Activated CD4-positive, alpha-beta T cell treated with anti-CD3 and anti-CD28 coated beads, Interleukin-2, Interleukin-4, amounts not matched to agents 100 ng/mL and 50 ng/mL, durations not matched to agents 16 hours and 8 hours (primary cell): ENCODE data around the gene EXOC6B.
"Not testable (repeated sequence)": the region's sequence is repeated elsewhere in the genome, so short reads cannot be mapped to it uniquely, and the experiment has no call there.

Experiments
- DNase-seq: peaks from one replicate; pipeline ENCODE4 v3.0.0-alpha.2; 2020; ENCODE audit warnings: low spot score

Gene EXOC6B

GRCh38 chr2:72548081-72548764 is 277.6 kb downstream of the EXOC6B start:
- DNase-seq = no peak

DNA sequence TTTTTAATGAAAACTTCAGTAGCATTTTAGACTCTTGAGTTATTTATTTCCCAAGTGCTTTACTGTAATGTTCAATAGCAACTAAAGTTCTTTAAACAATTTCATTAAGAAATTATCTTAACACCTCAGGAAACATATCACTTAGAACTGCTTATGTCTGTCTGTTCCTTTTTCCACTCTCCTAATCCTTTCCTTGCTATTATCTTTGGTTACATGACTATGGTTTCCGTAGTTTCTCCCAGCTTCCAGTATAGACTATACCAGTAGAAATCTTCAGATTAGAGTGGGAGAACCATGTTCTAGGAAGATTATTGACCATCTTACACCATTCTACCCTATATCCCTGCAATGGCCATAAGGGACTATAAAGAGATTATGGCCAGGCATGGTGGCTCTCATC is 280.0 kb downstream of the EXOC6B start:
- DNase-seq = no peak

DNA sequence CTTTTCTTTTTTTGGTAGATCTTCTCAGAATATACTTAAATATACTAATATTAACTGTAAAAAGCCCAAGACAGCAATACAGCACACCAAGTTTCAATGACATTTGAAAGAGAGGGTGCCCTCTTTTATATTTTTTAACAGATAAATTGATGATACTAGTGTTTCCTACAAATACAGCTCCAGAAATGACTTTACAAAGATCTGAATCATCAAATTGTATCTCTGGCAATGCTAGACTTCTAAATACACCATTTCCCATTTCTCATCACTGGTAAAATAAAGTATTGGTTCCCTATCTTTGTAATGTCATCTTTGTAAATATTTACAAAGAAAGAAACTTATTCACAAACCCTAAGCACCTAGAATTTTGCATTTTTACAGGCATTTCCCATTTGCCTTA is 281.3 kb downstream of the EXOC6B start:
- no peak for DNase-seq

GRCh38 chr2:72543497-72544216 is 282.2 kb downstream of the EXOC6B start:
- DNase-seq = no peak

DNA sequence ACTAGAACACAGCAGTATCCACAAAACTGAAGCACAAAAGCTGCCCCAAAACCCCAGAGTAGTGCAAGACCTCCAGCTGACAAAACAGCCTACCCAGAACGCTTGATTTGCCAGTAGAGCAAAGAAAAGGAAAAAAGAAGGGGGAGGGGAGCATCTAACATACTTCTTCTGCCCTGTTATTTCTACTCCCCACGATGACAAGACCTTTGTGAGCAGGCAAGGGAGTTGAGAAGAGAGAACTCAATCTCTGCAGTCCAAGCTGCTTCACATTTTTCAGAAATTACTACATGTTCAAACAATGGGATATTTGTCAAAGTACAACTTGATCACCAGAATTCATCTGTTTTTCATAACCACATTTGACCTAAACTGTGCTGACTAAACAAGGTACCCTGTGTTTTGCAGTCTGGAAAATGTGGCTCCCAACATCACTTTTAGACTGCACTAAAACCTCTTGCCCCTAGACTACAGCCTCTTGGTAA is 286.7 kb downstream of the EXOC6B start:
- no peak for DNase-seq

DNA sequence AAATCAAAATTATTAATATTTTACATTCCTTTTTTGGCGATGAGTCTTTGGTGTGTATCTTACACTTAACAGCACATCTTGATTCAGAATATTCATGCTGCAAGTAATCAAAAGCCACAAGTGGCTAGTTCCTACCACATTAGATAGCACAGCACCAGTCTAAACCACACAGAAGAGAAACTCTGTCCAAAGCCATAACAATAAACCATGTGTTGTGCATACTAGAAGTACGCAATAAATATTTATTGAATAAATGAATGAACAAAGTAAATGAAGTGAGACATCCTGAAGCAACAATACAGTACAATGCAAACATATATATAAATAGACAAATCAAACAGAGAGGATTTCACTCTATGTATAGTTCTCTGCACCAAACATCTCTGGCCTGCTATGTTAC is 287.3 kb downstream of the EXOC6B start:
- no peak for DNase-seq

DNA sequence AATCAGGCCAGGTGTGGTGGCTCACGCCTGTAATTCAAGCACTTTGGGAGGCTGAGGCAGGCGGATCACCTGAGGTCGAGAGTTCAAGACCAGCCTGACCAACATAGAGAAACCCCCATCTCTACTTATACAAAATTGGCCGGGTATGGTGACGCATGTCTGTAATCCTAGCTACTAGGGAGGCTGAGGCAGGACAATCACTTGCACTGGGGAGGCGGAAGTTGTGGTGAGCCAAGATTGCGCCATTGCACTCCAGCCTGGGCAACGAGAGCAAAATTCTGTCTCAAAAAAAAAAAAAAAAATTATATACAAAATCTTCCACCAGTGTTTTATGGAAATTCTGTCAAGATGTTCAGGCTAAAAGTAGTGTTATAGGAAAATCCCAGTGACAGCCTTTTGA is 290.2 kb downstream of the EXOC6B start:
- DNase-seq = not testable (repeated sequence)

DNA sequence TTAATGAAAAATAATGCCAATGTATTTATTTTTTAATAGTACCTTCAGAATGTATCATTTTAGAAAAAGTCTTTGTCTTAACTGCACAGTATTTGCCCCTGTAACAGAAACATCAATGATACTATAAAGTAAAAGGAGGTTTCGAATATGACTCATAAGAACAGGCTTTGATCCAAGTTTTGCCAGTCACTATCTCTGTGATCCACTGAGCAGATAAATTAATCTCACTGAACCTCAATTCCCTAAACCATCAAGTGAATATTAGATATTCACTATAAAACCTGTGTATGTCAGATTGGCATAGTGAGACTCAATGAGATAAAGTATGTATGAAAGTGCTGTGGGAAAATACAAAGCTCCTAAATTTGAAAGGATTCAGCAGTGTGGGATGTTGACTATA is 292.1 kb downstream of the EXOC6B start:
- DNase-seq = no peak

GRCh38 chr2:72527424-72527823 is 298.4 kb downstream of the EXOC6B start:
- no peak for DNase-seq

DNA sequence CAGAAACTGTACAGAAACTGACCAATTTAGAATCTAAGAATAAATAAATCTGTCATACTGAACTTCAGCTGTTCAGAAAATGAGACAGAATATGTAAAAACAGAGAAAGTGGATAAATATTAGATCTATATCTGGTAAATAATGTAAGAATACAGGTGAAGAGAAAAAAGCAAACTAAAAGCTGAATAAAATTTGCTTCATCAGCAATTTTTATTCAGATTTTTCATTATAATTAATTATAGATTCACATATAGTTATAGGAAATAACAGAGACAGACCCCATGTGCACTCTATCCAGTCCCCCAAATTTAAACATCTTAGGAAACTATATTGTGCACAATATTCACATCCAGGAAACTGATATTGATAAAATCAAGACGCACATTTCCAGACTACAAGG is 299.2 kb downstream of the EXOC6B start:
- no peak for DNase-seq

- no peak for DNase-seq
Measured at GRCh38 chr2:72524071-72524470, 301.8 kb downstream of the EXOC6B start.

GRCh38 chr2:72515696-72516095 is 310.1 kb downstream of the EXOC6B start:
- no peak for DNase-seq

DNA sequence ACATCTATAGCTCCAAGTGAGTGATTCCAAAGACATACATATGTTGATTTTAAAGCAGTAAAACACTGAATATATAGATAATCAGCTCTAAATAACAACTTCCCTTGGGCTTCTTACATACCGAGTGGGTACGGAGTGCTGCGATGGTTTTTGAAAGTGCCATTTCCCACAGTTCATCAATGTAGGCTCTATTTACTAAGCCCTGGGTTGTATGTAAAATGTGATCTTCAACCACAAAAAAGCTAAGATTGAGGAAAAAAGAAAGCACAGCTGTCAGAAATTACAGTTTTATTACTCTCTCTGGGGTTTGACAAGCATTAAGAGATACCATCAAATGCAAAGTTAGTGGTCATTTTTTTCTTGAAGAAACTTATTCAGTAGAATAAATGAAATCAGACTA is 312.8 kb downstream of the EXOC6B start:
- no peak for DNase-seq

DNA sequence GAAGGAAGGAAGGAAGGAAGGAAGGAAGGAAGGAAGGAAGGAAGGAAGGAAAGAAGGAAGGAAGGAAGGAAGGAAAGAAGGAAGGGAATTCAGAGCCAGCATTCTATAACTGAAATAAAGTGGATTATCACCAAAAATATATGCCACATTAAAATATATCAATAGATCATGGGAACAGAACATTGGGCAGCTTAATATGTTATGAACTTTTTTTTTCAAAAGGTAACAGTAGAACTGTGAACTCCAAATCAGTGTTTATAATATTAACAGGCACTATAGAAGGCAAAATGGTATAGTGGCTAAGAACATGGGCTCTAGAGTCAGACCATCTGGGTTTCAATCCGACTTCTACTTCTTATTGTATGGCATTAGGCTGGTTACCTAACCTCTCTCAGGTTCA is 313.5 kb downstream of the EXOC6B start:
- no peak for DNase-seq

GRCh38 chr2:72511906-72512305 is 313.9 kb downstream of the EXOC6B start:
- no peak for DNase-seq

- DNase-seq = no peak
Measured at GRCh38 chr2:72497763-72498162, 328.1 kb downstream of the EXOC6B start.

DNA sequence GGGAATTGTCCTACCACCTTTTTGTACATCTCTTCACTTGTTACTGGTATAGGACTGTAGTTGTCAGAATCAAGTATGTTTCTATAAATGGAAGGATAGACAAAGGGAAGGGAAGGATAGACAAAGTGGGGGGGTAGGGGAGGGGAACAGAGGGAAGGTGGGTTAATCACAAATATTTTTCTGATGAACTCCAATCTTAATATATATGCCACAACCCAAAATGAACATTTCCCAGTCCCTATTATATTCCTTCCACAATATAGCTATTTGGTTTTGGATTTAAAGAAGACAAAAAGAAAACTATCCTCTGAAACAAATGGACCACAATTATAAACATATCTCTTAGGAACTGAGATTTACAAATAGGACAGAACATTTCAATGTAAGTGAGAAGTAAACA is 329.4 kb downstream of the EXOC6B start:
- no peak for DNase-seq

DNA sequence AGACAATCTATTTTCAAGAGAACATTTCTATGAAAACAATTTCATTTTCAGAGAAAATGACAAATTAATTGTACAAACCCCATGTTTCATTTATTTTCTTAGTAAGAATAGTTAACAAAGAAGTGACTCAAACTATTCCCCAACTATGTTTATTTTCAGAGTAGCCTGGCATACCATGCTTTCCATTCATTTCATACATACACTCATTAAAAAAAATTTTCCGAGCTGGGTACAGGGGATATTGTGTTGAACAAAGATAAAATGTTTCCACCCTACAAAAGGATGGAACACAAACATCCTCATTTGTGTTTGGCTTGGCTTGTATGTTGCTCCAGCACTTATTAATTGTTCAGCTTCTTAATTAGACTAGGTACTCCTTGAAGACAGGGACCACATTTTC is 331.4 kb downstream of the EXOC6B start:
- no peak for DNase-seq

- not testable (repeated sequence) for DNase-seq
Measured at GRCh38 chr2:72484622-72485021, 341.2 kb downstream of the EXOC6B start.

GRCh38 chr2:72483346-72483745 is 342.5 kb downstream of the EXOC6B start:
- DNase-seq = no peak

GRCh38 chr2:72475246-72475645 is 350.6 kb downstream of the EXOC6B start:
- DNase-seq = no peak

- no peak for DNase-seq
Measured at GRCh38 chr2:72457801-72458516, 367.9 kb downstream of the EXOC6B start.

- no peak for DNase-seq
Measured at GRCh38 chr2:72454189-72454588, 371.6 kb downstream of the EXOC6B start.
